ENCODE data around the gene NHSL1. TPM values are rescaled to one million over a fixed set of nuclear protein-coding genes. Genes with fewer than 3 reads are reported as not detected.

The NHSL1 gene
- total RNA-seq, 2 donors from 2014 or later, result 2.1 to 10.7 TPM

GRCh38 chr6:138537106-138537505, 37.8 kb upstream of the NHSL1 start:
- Histone ChIP-seq H3K4me1 (replicated peaks) (no peaks in the 10 kb centered on the region), H3K36me3 (no peaks in the 10 kb centered on the region), H3K4me3 (no peak overlapping the region), H3K9me3 (no peaks in the 10 kb centered on the region), H3K27me3 (replicated peaks; ENCODE audit: insufficient read depth) (no peaks in the 10 kb centered on the region), H3K27ac (no peak overlapping the region)
- no peak for DNase-seq (ENCODE audit: low spot score)
- TF ChIP-seq CTCF (IDR thresholded peaks at IDR 0.05), result no peak
- TF ChIP-seq POLR2AphosphoS5 (IDR thresholded peaks at IDR 0.05), result no peak
- TF ChIP-seq POLR2A (IDR thresholded peaks at IDR 0.05), result no peak
- intact Hi-C loops (cut with DNase I), result no loop called here
- 76% methylated on average over 4 of the region's 4 CpGs for WGBS

GRCh38 chr6:138535728-138536455, 36.6 kb upstream of the NHSL1 start:
- intact Hi-C loops (cut with DNase I), result no loop called here
- Histone ChIP-seq H3K27ac (no peak overlapping the region), H3K4me3 (no peak overlapping the region), H3K4me1 (replicated peaks) (no peaks in the 10 kb centered on the region), H3K9me3 (no peaks in the 10 kb centered on the region), H3K27me3 (replicated peaks; ENCODE audit: insufficient read depth) (no peaks in the 10 kb centered on the region), H3K36me3 (no peaks in the 10 kb centered on the region)
- DNase-seq (ENCODE audit: low spot score), result no peak
- TF ChIP-seq POLR2A (IDR thresholded peaks at IDR 0.05) (no peak), CTCF (IDR thresholded peaks at IDR 0.05) (no peak), POLR2AphosphoS5 (IDR thresholded peaks at IDR 0.05) (no peak)
- 72% methylated on average over 6 of the region's 6 CpGs for WGBS

- no peak for DNase-seq (ENCODE audit: low spot score)
- Histone ChIP-seq H3K9me3 (no peaks in the 10 kb centered on the region), H3K4me1 (replicated peaks) (no peaks in the 10 kb centered on the region), H3K27ac (no peak overlapping the region), H3K27me3 (replicated peaks; ENCODE audit: insufficient read depth) (no peaks in the 10 kb centered on the region), H3K36me3 (no peaks in the 10 kb centered on the region), H3K4me3 (no peak overlapping the region)
- intact Hi-C loops (cut with DNase I), result no loop called here
- WGBS, result 88% methylated on average over 2 of the region's 2 CpGs
- TF ChIP-seq POLR2A (IDR thresholded peaks at IDR 0.05) (no peak), POLR2AphosphoS5 (IDR thresholded peaks at IDR 0.05) (no peak), CTCF (IDR thresholded peaks at IDR 0.05) (no peak)
Observed at GRCh38 chr6:138533667-138534066, 34.4 kb upstream of the NHSL1 start.

- Histone ChIP-seq H3K27ac (no peak overlapping the region), H3K4me3 (no peak overlapping the region), H3K4me1 (replicated peaks) (no peaks in the 10 kb centered on the region), H3K36me3 (no peaks in the 10 kb centered on the region), H3K9me3 (no peaks in the 10 kb centered on the region), H3K27me3 (replicated peaks; ENCODE audit: insufficient read depth) (no peaks in the 10 kb centered on the region)
- intact Hi-C loops (cut with DNase I), result no loop called here
- 94% methylated on average over 2 of the region's 2 CpGs for WGBS
- no peak for DNase-seq (ENCODE audit: low spot score)
- TF ChIP-seq POLR2AphosphoS5 (IDR thresholded peaks at IDR 0.05) (no peak), CTCF (IDR thresholded peaks at IDR 0.05) (no peak), POLR2A (IDR thresholded peaks at IDR 0.05) (no peak)
Observed at GRCh38 chr6:138531387-138531786, 32.1 kb upstream of the NHSL1 start.

- H3K9me3 ChIP-seq, result no peaks in the 10 kb centered on the region
- H3K27me3 ChIP-seq (replicated peaks; ENCODE audit: insufficient read depth), result no peaks in the 10 kb centered on the region
- WGBS, result 97% methylated on average over 3 of the region's 3 CpGs
- no peak for TF ChIP-seq POLR2A (IDR thresholded peaks at IDR 0.05)
- TF ChIP-seq CTCF (IDR thresholded peaks at IDR 0.05), result no peak
- TF ChIP-seq POLR2AphosphoS5 (IDR thresholded peaks at IDR 0.05), result no peak
- H3K4me1 ChIP-seq (replicated peaks), result no peaks in the 10 kb centered on the region
- H3K27ac ChIP-seq, result no peak overlapping the region
- DNase-seq (ENCODE audit: low spot score), result no peak
- intact Hi-C loops (cut with DNase I), result no loop called here
- H3K36me3 ChIP-seq, result no peaks in the 10 kb centered on the region
- no peak overlapping the region for H3K4me3 ChIP-seq
Observed at GRCh38 chr6:138529478-138529877, 30.2 kb upstream of the NHSL1 start.

Measured in prostate gland (tissue), 2 donors.